ENCODE measurements around the gene BACH2.
"Not testable (repeated sequence)": the region's sequence is repeated elsewhere in the genome, so short reads cannot be mapped to it uniquely, and the experiment has no call there.

Gene BACH2

GRCh38 chr6:90039911-90040310 lies 256.7 kb downstream of the BACH2 start:
- no peak for TF ChIP-seq CTCF (IDR thresholded peaks at IDR 0.05; ENCODE audit: low read depth, low read length)
- no peak overlapping the region for H3K4me3 ChIP-seq (ENCODE audit: low read depth, low read length)

- H3K4me3 ChIP-seq (ENCODE audit: low read depth, low read length): no peak overlapping the region
- no peak for TF ChIP-seq CTCF (IDR thresholded peaks at IDR 0.05; ENCODE audit: low read depth, low read length)
Observed at GRCh38 chr6:90038961-90039653, 257.5 kb downstream of the BACH2 start.

- H3K4me3 ChIP-seq (ENCODE audit: low read depth, low read length): no peak overlapping the region
- TF ChIP-seq CTCF (IDR thresholded peaks at IDR 0.05; ENCODE audit: low read depth, low read length): no peak
Observed at GRCh38 chr6:90036963-90037362, 259.7 kb downstream of the BACH2 start.

GRCh38 chr6:90035047-90035723 lies 261.5 kb downstream of the BACH2 start:
- no peak for TF ChIP-seq CTCF (IDR thresholded peaks at IDR 0.05; ENCODE audit: low read depth, low read length)

GRCh38 chr6:90033746-90034271 lies 262.8 kb downstream of the BACH2 start:
- H3K4me3 ChIP-seq (ENCODE audit: low read depth, low read length): no peak overlapping the region
- TF ChIP-seq CTCF (IDR thresholded peaks at IDR 0.05; ENCODE audit: low read depth, low read length): no peak

More at GRCh38 chr6:90035047-90035723, 261.5 kb downstream of the BACH2 start:
- H3K4me3 ChIP-seq (ENCODE audit: low read depth, low read length): no peak overlapping the region

- H3K4me3 ChIP-seq (ENCODE audit: low read depth, low read length): not testable (repeated sequence)
Observed at GRCh38 chr6:90032489-90033212, 264.0 kb downstream of the BACH2 start.

GRCh38 chr6:90028995-90029635 lies 267.5 kb downstream of the BACH2 start:
- TF ChIP-seq CTCF (IDR thresholded peaks at IDR 0.05; ENCODE audit: low read depth, low read length): no peak
- no peak overlapping the region for H3K4me3 ChIP-seq (ENCODE audit: low read depth, low read length)
